Calu3 (cell line): Measurements from ENCODE around the gene IL36G. TPM values are rescaled to one million over a fixed set of nuclear protein-coding genes. Genes with fewer than 3 reads are reported as not detected.

Experiments used
- BruUV-seq: library from RNA; stranded (reverse); fragments of 400-500 nt; replicated peaks from 2 replicates; lab custom pipeline; 2021; lab: Mats Ljungman, UMichigan
- CTCF ChIA-PET: fragments of 300-600 bp; sonication (Branson Sonifier 250); formaldehyde crosslinking; loops from one replicate; lab custom pipeline; 2022; ENCODE audit warnings: antibody characterized with exemption; lab: Charles Lee
- DNase-seq: peaks from one replicate; pipeline ENCODE4 v3.0.0; 2022
- H3K27ac Mint-ChIP-seq: one replicate; pipeline ENCODE4 v1.8.0; 2022; ENCODE audit warnings: mixed read lengths; ENCODE audit not compliant: unreplicated experiment
- H3K27me3 Mint-ChIP-seq: one replicate; pipeline ENCODE4 v1.8.0; 2022; ENCODE audit warnings: mixed read lengths; ENCODE audit not compliant: unreplicated experiment
- H3K36me3 Mint-ChIP-seq: one replicate; pipeline ENCODE4 v1.8.0; 2022; ENCODE audit warnings: mild to moderate bottlenecking, moderate library complexity, mixed read lengths; ENCODE audit not compliant: insufficient read depth, unreplicated experiment
- H3K4me1 Mint-ChIP-seq: one replicate; pipeline ENCODE4 v1.8.0; 2022; ENCODE audit warnings: mild to moderate bottlenecking, low read depth, mixed read lengths; ENCODE audit not compliant: unreplicated experiment
- H3K4me3 Mint-ChIP-seq: one replicate; pipeline ENCODE4 v1.8.0; 2022; ENCODE audit warnings: mild to moderate bottlenecking, low read depth, moderate library complexity, mixed read lengths; ENCODE audit not compliant: unreplicated experiment
- H3K9me3 Mint-ChIP-seq: one replicate; pipeline ENCODE4 v1.8.0; 2022; ENCODE audit warnings: low read depth, mixed read lengths; ENCODE audit not compliant: unreplicated experiment
- CTCF ChIP-seq: fragments of 200-600 bp; IDR thresholded peaks from one replicate; pipeline ENCODE4 v1.8.0; 2022; ENCODE audit warnings: antibody characterized with exemption; ENCODE audit not compliant: unreplicated experiment
- intact Hi-C: fragments of 100-400 bp; cut with micrococcal nuclease; formaldehyde crosslinking; loops from one replicate; pipeline ENCODE4 v1.10.0; 2022; ENCODE audit not compliant: unreplicated experiment
- total RNA-seq: library from RNA; stranded (reverse); gene quantifications from 2 replicates; pipeline ENCODE4 v1.2.3, GENCODE V29; 2022

The IL36G gene
- total RNA-seq, 1 experiment from 2014 or later, result 0.38 TPM

GRCh38 chr2:112944971-112945370 is 32.8 kb upstream of the IL36G start:
- no peak overlapping the region for H3K27ac Mint-ChIP-seq
- no peak for TF ChIP-seq CTCF
- intact Hi-C loops, result loop anchor here (5.0 kb wide), 1 partner anchor 58 kb away; no protein-coding TSS in a partner anchor
- no peaks in the 10 kb centered on the region for H3K36me3 Mint-ChIP-seq
- CTCF ChIA-PET, result no interaction called here
- no peak for DNase-seq
- H3K9me3 Mint-ChIP-seq, result no peaks in the 10 kb centered on the region
- H3K4me3 Mint-ChIP-seq, result no peak overlapping the region
- peaks cover 26% of the 10 kb centered on the region for H3K4me1 Mint-ChIP-seq
- no TSS peak for BruUV-seq
- no peaks in the 10 kb centered on the region for H3K27me3 Mint-ChIP-seq

- Mint-ChIP-seq H3K4me1 (peaks cover 21% of the 10 kb centered on the region), H3K27me3 (no peaks in the 10 kb centered on the region), H3K9me3 (no peaks in the 10 kb centered on the region), H3K36me3 (no peaks in the 10 kb centered on the region), H3K27ac (no peak overlapping the region), H3K4me3 (no peak overlapping the region)
- DNase-seq, result no peak
- no peak for TF ChIP-seq CTCF
- intact Hi-C loops, result no loop called here
- CTCF ChIA-PET, result no interaction called here
- BruUV-seq, result no TSS peak
These were observed 31.7 kb upstream of the IL36G start for GRCh38 chr2:112946086-112946485.

GRCh38 chr2:112947374-112947773 is 30.4 kb upstream of the IL36G start:
- H3K27me3 Mint-ChIP-seq, result no peaks in the 10 kb centered on the region
- DNase-seq, result no peak
- H3K9me3 Mint-ChIP-seq, result no peaks in the 10 kb centered on the region
- no peak overlapping the region for H3K4me3 Mint-ChIP-seq
- no TSS peak for BruUV-seq
- peaks cover 8% of the 10 kb centered on the region for H3K4me1 Mint-ChIP-seq
- TF ChIP-seq CTCF, result no peak
- CTCF ChIA-PET, result no interaction called here
- no peaks in the 10 kb centered on the region for H3K36me3 Mint-ChIP-seq
- intact Hi-C loops, result no loop called here
- H3K27ac Mint-ChIP-seq, result no peak overlapping the region

- intact Hi-C loops, result no loop called here
- no peak for TF ChIP-seq CTCF
- CTCF ChIA-PET, result no interaction called here
- Mint-ChIP-seq H3K27ac (no peak overlapping the region), H3K9me3 (no peaks in the 10 kb centered on the region), H3K27me3 (no peaks in the 10 kb centered on the region), H3K4me3 (no peak overlapping the region), H3K4me1 (no peaks in the 10 kb centered on the region), H3K36me3 (no peaks in the 10 kb centered on the region)
- DNase-seq, result no peak
- no TSS peak for BruUV-seq
These were observed 28.4 kb upstream of the IL36G start for GRCh38 chr2:112949456-112949855.

GRCh38 chr2:112954364-112954763 is 23.4 kb upstream of the IL36G start:
- BruUV-seq, result no TSS peak
- intact Hi-C loops, result no loop called here
- Mint-ChIP-seq H3K4me1 (no peaks in the 10 kb centered on the region), H3K9me3 (no peaks in the 10 kb centered on the region), H3K27ac (no peak overlapping the region), H3K27me3 (no peaks in the 10 kb centered on the region), H3K36me3 (no peaks in the 10 kb centered on the region), H3K4me3 (no peak overlapping the region)
- CTCF ChIA-PET, result no interaction called here
- TF ChIP-seq CTCF, result no peak
- no peak for DNase-seq
